ENCODE measurements around the gene PLAC9.
"Not testable (repeated sequence)": the region's sequence is repeated elsewhere in the genome, so short reads cannot be mapped to it uniquely, and the experiment has no call there.

Gene PLAC9

GRCh38 chr10:80132299-80133139 lies at the start of gene PLAC9:
Gene PLAC9 (plus strand): TSS chr10:80132730. CDS start chr10:80132763, 33 bp downstream.
- no peak for DNase-seq
- Mint-ChIP-seq H3K4me3 (no peak within 1 kb of the TSS), H3K4me1 (ENCODE audit: low read depth) (peaks cover 4% of the 10 kb centered on the region), H3K27me3 (peaks cover 40% of the 10 kb centered on the region), H3K9me3 (no peaks in the 10 kb centered on the region), H3K36me3 (ENCODE audit: low read depth) (no peaks in the 10 kb centered on the region), H3K27ac (no peak within 1 kb of the TSS)

- H3K27ac Mint-ChIP-seq = no peak overlapping the region
- peaks cover 19% of the 10 kb centered on the region for H3K36me3 Mint-ChIP-seq (ENCODE audit: low read depth)
- no peaks in the 10 kb centered on the region for H3K27me3 Mint-ChIP-seq
Measured at GRCh38 chr10:80090121-80090520, 42.4 kb upstream of the PLAC9 start.

GRCh38 chr10:80094231-80094630 lies 38.3 kb upstream of the PLAC9 start:
- Mint-ChIP-seq H3K4me3 (no peak overlapping the region), H3K4me1 (ENCODE audit: low read depth) (no peaks in the 10 kb centered on the region), H3K9me3 (no peaks in the 10 kb centered on the region), H3K27me3 (peaks cover 9% of the 10 kb centered on the region), H3K27ac (no peak overlapping the region), H3K36me3 (ENCODE audit: low read depth) (peaks cover 8% of the 10 kb centered on the region)
- no peak for DNase-seq

More at GRCh38 chr10:80090121-80090520, 42.4 kb upstream of the PLAC9 start:
- H3K9me3 Mint-ChIP-seq = no peaks in the 10 kb centered on the region
- H3K4me1 Mint-ChIP-seq (ENCODE audit: low read depth) = no peaks in the 10 kb centered on the region
- no peak for DNase-seq
- H3K4me3 Mint-ChIP-seq = no peak overlapping the region

- DNase-seq; H3K4me3 Mint-ChIP-seq; H3K9me3 Mint-ChIP-seq; H3K4me1 Mint-ChIP-seq (ENCODE audit: low read depth); H3K27ac Mint-ChIP-seq; H3K27me3 Mint-ChIP-seq; H3K36me3 Mint-ChIP-seq (ENCODE audit: low read depth): not testable (repeated sequence)
Measured at GRCh38 chr10:80098272-80098671, 34.3 kb upstream of the PLAC9 start.

GRCh38 chr10:80099295-80099694 lies 33.2 kb upstream of the PLAC9 start:
- not testable (repeated sequence) for DNase-seq; H3K4me3 Mint-ChIP-seq; H3K4me1 Mint-ChIP-seq (ENCODE audit: low read depth); H3K36me3 Mint-ChIP-seq (ENCODE audit: low read depth); H3K27me3 Mint-ChIP-seq; H3K9me3 Mint-ChIP-seq; H3K27ac Mint-ChIP-seq

- Mint-ChIP-seq H3K9me3 (no peaks in the 10 kb centered on the region), H3K4me1 (ENCODE audit: low read depth) (peaks cover 12% of the 10 kb centered on the region), H3K36me3 (ENCODE audit: low read depth) (no peaks in the 10 kb centered on the region), H3K27ac (no peak overlapping the region), H3K27me3 (peaks cover 9% of the 10 kb centered on the region), H3K4me3 (no peak overlapping the region)
- DNase-seq = no peak
Measured at GRCh38 chr10:80100116-80100515, 32.4 kb upstream of the PLAC9 start.

GRCh38 chr10:80100861-80101695 lies 31.5 kb upstream of the PLAC9 start:
- Mint-ChIP-seq H3K9me3 (no peaks in the 10 kb centered on the region), H3K4me3 (no peak overlapping the region), H3K36me3 (ENCODE audit: low read depth) (no peaks in the 10 kb centered on the region), H3K27me3 (peaks cover 9% of the 10 kb centered on the region), H3K4me1 (ENCODE audit: low read depth) (peaks cover 13% of the 10 kb centered on the region), H3K27ac (no peak overlapping the region)
- DNase-seq = no peak

- Mint-ChIP-seq H3K4me3 (no peak overlapping the region), H3K4me1 (ENCODE audit: low read depth) (peaks cover 13% of the 10 kb centered on the region), H3K27me3 (no peaks in the 10 kb centered on the region), H3K36me3 (ENCODE audit: low read depth) (peaks cover under 1% of the 10 kb centered on the region), H3K27ac (no peak overlapping the region), H3K9me3 (peaks cover 11% of the 10 kb centered on the region)
- no peak for DNase-seq
Measured at GRCh38 chr10:80104066-80104926, 28.2 kb upstream of the PLAC9 start.

GRCh38 chr10:80108576-80109239 lies 23.8 kb upstream of the PLAC9 start:
- H3K36me3 Mint-ChIP-seq (ENCODE audit: low read depth) = peaks cover 3% of the 10 kb centered on the region
- DNase-seq = no peak
- no peak overlapping the region for H3K27ac Mint-ChIP-seq
- no peak overlapping the region for H3K4me3 Mint-ChIP-seq
- peaks cover 16% of the 10 kb centered on the region for H3K4me1 Mint-ChIP-seq (ENCODE audit: low read depth)
- peaks cover 18% of the 10 kb centered on the region for H3K9me3 Mint-ChIP-seq
- no peaks in the 10 kb centered on the region for H3K27me3 Mint-ChIP-seq

GRCh38 chr10:80110986-80111385 lies 21.5 kb upstream of the PLAC9 start:
- DNase-seq = no peak
- H3K4me3 Mint-ChIP-seq = no peak overlapping the region
- H3K9me3 Mint-ChIP-seq = peaks cover 18% of the 10 kb centered on the region
- peaks cover 3% of the 10 kb centered on the region for H3K36me3 Mint-ChIP-seq (ENCODE audit: low read depth)
- H3K27ac Mint-ChIP-seq = no peak overlapping the region
- peaks cover 3% of the 10 kb centered on the region for H3K4me1 Mint-ChIP-seq (ENCODE audit: low read depth)
- no peaks in the 10 kb centered on the region for H3K27me3 Mint-ChIP-seq

GRCh38 chr10:80118669-80119068 lies 13.9 kb upstream of the PLAC9 start:
- Mint-ChIP-seq H3K36me3 (ENCODE audit: low read depth) (no peaks in the 10 kb centered on the region), H3K27me3 (peaks cover 8% of the 10 kb centered on the region), H3K4me1 (ENCODE audit: low read depth) (no peaks in the 10 kb centered on the region), H3K4me3 (no peak overlapping the region), H3K27ac (no peak overlapping the region), H3K9me3 (no peaks in the 10 kb centered on the region)
- DNase-seq = no peak

- H3K4me3 Mint-ChIP-seq = no peak overlapping the region
- no peak for DNase-seq
- no peaks in the 10 kb centered on the region for H3K36me3 Mint-ChIP-seq (ENCODE audit: low read depth)
- H3K27me3 Mint-ChIP-seq = peaks cover 8% of the 10 kb centered on the region
- H3K27ac Mint-ChIP-seq = no peak overlapping the region
- no peaks in the 10 kb centered on the region for H3K9me3 Mint-ChIP-seq
- no peaks in the 10 kb centered on the region for H3K4me1 Mint-ChIP-seq (ENCODE audit: low read depth)
Measured at GRCh38 chr10:80122110-80122710, 10.3 kb upstream of the PLAC9 start.

GRCh38 chr10:80122746-80123145 lies 9.8 kb upstream of the PLAC9 start:
- Mint-ChIP-seq H3K4me3 (no peak overlapping the region), H3K36me3 (ENCODE audit: low read depth) (no peaks in the 10 kb centered on the region), H3K27ac (no peak overlapping the region), H3K4me1 (ENCODE audit: low read depth) (no peaks in the 10 kb centered on the region), H3K27me3 (peaks cover 8% of the 10 kb centered on the region), H3K9me3 (no peaks in the 10 kb centered on the region)
- DNase-seq = no peak
